GM19035 (cell line): ENCODE results near the gene ATP2A3.
"Not testable (repeated sequence)": the region's sequence is repeated elsewhere in the genome, so short reads cannot be mapped to it uniquely, and the experiment has no call there.

ENCODE experiments used
- ATAC-seq: cut with Tn5 transposase; IDR thresholded peaks from one replicate; pipeline ENCODE4 v1.9.1; 2021; ENCODE audit not compliant: unreplicated experiment

The ATP2A3 gene

DNA sequence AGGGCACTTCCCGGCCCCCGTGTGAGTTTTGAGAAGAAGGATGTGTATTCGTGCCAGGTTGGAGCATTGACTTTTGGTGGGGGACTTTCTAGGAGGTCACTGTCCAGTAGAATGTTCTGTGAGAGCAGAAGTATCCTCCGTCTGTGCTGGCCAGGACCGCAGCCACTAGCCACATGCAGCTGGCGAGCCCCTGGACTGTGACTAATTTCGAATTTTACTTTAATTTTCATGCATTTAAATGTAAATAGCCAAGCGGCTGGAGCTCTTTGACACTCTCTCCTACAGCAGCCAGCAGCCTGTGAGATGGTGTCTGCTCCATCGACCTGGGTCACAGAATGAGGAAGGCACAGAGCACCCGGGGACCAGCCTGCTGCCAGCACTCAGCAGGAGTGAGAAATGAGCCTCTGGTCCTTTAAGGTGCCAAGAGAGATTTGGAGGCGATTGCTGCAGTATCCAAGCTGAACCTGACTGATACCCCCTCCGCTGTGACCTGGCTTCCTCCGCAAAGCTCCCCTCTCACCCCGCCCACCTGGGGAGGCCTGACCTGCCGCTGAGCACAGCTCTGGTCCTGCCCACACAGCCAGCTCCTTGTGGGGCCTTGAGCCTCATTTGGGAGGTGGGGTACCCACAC, 7.8 kb downstream of the ATP2A3 start:
- no peak for ATAC-seq

DNA sequence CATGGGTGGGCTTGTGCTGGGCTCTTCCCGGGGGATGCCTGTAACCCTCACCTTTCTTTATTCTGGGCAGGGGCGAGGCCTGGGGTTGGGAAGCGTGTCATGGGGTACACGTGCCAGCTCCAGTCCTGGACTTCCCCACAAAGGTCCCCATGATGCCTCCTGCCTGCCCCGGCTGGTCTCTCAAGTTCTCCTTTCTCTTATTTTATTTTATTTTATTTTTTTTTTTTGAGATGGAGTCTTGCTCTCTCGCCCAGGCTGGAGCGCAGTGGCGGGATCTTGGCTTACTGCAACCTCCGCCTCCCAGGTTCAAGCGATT, 8.6 kb downstream of the ATP2A3 start:
- ATAC-seq, result no peak

DNA sequence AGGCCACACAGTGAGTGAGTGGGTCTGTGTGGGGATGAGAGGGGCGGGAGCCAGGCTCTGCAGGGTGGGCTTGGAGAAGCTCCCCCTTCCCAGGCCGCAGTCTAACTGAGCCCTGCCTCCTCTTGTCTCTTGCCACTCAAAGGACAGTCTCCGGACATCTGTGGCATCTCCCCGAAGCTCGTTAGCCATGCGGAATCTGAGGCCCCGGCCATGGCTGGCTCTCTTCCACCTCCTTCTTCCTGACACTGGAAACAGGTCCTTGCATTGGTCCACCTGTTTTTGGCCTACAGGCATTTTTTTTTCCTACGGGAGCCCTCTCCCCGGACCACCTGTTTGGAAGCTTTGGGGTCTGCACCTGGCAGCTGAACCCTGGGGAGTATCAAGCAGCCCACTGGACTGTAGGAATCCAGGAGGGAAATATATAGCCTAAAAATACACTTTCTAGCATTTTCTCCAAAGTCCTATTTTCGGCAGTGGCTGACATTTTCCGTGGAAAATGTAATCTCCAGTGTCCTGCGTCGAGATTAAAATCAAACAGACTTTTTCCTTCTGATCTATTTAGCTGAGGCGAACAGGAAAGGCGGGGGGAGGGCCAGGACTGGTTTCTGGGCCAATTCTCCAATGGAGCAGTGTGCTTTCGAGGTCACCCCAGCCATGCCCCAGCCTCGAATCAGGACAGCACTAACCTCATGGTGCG, 9.1 kb downstream of the ATP2A3 start:
- ATAC-seq, result no peak

DNA sequence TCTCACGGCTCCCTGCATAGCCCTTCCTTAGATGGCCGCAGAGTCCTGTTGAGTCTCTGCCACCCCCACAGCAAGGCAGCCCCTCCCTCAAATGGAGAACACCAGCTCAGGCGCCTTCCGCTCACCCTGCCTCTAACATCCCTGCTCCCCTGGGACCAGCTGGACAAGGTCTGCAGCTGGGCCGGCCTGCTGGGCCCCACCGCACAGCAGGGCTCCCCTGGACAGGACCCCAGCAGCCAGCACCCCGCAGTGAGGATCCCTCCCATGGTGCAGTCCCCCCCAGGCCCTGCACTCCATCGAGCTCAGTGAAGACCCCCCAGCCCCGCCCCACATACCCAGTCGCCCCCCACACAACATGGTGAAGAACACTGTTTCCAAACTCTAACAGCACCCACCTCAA, 10.2 kb downstream of the ATP2A3 start:
- no peak for ATAC-seq

DNA sequence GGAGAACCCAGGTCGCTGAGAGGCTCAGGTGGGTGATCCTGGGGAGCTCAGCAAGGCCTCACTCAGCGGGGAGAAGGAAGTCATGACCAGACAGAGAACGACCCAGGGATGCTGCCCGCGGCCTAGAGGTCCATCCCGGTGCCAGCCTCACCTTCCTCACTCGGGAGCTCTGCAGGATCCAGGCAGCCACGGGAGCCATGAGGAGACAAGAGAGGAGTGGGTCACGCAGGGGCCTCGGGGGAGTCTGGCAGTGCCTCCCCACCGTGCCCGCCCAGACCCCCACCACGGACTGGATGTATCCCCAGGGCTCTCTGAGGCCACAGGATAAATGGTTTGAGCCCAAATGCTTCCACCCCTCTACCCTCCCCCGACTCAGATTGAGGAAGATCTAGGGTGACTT, 10.7 kb downstream of the ATP2A3 start:
- no peak for ATAC-seq

DNA sequence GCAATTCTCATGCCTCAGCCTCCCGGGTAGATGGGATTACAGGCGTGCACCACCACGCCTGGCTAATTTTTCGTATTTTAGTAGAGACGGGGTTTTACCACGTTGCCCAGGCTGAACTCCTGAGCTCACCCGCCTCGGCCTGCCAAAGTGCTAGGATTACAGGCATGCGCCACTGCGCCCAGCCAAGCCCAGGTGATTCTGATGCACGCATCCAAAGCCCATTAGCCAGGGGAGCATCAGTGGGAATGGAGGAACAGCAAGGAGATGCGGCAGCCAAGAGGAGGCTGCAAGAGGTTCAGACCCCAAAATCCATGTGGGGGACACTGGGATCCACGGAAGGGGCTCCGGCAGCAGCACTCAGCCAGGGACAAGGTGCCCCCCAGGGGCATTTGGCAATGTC, 12.1 kb downstream of the ATP2A3 start:
- ATAC-seq, result no peak

DNA sequence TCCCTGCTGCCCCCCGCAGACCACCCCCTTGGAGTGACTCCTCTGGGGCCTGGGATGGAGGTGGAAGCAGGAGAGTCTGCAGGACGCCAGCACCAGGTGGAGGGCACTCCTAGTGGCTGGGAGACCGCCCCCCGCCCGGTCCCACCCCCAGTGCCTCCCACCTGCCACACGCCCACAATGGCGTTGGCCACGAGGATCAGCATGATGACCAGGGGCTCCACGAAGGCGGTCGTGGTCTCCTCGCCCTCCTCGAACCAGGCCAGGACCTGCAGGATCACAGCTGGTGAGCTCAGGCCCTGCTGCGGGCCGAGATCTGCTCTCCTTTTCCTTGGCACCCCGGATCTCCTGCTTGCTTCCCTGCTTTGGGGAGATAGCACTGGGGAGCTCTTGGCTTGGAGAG, 12.8 kb downstream of the ATP2A3 start:
- no peak for ATAC-seq

DNA sequence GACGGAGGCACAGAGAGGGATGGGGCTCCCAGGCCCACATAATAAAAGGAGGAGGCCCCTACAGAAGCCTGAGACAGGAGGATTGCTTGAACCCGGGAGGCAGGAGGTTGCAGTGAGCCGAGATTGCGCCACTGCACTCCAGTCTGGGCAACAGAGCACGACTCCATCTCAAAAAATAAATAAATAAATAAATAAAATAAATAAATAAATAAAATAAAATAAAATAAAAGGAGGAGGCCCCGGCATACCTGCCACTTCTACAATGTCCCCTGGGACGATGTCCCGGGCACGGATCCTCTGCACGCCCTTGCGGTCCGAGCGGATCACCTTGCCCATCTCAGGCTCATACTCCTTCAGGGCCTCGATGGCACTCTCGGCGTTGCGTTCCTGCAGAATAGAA, 13.2 kb downstream of the ATP2A3 start:
- ATAC-seq, result no peak

DNA sequence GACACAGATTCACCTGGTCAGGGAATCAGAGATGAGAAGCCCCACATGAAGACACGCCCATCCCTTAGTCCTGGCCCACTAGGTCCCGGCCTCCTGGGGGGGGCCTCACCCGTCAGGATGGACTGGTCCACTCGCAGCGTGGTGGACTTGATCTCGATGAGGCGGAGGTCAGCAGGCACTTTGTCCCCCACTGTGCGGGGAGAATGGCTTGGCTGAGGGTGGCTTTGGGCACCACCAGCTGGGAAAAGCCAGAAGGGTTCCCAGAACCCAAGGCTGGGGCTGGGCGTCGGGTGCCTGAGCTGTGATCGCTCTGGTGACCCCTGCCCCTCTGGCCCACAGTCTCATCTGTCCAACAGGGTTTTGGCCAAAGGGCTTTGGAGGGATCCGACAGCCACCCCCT, 13.7 kb downstream of the ATP2A3 start:
- ATAC-seq, result no peak

DNA sequence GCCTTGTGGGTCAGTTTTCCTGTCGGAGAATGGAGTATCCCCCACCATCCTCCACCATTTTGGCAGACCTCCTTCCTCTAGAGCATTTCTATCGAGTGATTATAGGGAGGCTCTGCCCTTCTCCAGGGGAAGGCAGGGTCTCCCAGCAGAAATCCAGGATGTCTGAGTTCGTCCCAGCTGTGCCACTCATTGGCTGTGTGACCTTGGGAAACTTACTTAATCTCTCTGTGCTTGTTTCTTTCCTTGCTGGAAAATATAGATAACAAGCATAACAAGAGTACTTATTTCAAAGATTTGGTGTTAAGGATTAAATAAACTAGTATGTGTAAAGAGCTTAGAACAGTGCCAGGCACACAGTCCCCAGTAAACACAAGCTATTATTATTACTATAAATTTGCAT, 14.8 kb downstream of the ATP2A3 start:
- no peak for ATAC-seq

DNA sequence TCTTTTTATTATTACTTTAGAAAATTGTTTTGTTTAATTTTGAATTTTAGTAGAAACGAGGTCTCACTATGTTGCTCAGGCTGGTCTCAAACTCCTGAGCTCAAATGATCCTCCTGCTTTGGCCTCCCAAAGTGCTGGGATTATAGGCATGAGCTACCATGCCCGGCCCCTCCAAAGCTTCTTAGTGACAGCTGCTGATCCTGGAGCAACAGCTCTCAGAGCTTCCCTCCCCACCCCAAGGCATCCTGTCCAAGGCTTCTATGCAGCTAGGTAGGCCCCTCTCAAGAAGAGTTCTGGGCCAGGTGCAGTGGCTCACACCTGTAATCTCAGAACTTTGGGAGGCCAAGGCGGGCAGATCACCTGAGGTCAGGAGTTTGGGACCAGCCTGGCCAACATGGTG, 15.7 kb downstream of the ATP2A3 start:
- ATAC-seq, result not testable (repeated sequence)

DNA sequence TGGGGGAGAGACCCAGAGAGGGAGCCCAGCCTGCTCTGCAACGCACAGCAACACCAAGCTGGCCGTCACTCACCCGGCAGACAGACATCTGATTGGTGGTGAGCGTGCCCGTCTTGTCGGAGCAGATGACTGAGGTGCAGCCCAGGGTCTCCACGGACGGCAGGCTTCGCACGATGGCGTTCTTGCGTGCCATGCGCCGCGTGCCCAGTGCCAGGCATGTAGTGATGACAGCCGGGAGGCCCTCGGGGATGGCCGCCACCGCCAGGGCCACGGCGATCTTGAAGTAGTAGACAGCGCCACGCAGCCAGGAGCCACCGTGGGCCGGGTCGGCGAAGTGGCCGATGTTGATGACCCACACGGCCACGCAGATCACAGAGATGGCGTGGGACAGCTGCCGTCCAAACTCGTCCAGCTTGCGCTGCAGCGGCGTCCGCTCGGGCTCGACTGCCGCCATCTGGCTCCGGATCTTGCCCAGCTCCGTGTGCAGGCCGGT, 16.9 kb downstream of the ATP2A3 start:
- ATAC-seq, result no peak

DNA sequence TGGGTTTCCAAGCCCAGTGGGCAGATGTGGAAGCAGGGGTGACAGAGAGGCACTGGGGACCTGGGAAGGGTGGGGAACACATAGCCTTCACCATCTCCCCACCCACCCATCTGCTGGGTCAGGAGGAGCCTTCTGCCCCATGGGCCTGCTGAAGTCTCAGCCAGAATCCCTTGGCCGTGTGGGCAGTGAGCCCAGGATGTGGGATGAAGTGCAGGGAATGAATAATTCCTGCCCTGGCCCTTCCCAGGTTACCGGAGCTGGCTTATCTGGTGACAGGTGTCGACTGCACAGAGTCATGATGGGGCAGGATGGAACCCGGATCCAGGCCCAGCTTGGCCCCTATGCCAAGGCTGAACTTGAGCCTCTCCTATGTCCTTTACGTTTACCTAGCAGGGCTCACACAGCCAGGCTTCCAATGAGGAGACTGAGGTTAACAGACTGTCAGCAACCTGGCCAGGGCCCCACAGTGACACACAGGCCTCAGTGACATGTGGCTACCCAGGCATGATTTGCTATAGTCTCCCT, 17.5 kb downstream of the ATP2A3 start:
- no peak for ATAC-seq

DNA sequence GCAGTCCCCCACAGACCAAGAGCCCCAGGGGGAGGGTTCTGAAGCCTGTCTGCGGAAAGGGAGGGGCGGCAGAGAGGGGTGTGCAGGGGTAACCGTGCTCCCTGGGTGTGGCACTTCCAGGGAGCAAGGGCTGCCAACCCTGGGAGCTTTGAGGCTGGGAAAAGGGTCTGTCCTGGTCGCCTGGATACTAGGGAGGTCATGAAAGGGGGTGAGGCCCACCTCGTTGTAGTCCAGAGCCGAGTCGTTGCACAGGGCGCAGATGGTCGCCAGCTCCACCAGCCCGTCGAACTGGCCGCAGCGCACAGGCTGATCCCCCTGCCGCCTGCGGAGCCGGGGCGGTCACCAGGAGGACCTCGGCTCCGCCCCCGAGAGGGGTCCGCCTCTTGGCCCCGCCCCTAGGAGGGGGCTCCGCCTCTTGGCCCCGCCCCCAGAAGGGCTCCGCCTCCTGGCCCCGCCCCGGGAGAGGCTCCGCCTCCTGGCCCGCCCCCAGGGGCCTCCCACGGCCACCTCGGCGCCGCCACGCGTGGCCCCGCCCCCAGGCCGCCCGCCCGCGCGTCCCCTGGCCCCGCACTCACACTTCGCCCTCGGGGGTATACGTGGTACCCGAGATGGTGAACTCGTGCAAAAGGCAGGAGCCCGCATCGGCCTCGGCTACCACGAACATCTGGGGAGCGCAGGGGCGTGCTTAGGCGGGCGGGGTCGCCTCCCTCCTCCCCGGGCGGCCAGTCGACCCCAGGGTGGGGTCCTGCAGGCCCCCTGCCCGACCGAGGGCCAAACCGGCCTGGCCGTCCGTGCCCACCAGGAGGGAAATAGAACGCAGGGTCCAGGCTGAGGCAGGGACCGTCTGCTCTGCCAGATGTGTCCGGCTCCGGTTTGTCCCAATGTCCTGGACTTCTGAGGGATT, 19.5 kb downstream of the ATP2A3 start:
- ATAC-seq, result no peak

DNA sequence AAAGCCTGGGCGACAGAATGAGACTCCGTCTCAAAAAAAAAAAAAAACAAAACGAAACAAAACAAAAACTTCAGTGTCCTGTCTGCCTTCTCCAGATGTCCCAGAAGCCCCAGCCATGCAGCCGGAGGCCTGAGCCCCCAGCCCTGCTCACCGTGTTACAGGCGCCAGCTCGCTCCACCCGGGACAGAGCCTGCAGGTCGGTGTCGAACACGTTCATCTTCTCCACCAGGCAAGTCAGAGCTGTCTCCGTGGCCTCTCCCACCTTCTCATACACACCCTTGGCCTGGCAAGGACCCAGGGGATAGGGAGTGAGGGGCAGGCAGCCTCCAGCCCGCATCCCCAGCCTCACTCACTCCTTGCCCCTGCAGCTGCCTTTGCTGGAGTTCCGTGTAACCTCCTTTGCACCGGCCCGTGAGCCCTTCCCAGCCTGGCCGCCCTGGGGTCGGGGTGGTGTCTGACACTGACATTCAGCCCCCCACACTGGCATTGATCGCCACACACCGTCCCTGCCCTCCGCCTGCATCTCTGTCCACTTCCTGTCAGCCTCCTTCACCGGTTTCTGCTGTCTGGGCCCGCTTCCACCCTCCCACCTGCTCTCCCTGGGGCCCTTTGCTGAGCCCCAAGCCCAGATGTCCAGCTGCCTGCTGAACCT, 20.9 kb downstream of the ATP2A3 start:
- ATAC-seq, result no peak

DNA sequence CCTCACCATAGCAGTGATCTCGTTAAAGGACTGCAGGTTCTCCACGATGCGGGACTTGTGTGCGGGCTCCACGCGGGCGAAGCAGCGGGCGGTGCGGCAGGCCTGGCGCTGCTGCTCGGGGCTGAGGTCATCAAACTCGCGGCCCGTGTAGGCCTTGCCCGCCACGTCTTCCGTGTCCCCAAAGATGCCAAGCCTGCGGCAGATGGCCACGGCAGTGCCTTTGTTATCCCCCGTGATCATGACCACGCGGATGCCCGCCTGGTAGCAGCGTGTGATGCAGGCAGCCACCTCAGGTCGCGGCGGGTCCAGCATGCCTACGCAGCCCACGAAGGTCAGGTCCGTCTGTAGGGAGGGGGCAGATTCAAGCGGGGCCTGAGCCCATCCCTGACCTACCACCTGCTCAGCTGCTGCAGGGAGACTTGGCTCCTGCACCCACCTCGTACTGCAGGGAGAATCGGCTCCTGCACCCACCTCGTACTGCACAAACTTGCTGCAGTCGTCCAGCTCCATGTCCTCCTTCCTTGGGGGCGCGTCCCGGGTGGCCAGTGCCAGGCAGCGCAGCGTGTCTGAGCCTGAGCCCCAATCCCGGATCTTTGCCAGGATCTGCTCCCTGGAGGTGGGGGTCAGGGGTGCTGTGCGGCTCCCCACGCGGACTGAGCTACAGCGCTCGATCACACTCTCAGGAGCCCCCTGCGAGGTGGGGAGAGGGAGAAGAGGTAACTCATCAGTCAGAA, 23.1 kb downstream of the ATP2A3 start:
- ATAC-seq, result no peak

DNA sequence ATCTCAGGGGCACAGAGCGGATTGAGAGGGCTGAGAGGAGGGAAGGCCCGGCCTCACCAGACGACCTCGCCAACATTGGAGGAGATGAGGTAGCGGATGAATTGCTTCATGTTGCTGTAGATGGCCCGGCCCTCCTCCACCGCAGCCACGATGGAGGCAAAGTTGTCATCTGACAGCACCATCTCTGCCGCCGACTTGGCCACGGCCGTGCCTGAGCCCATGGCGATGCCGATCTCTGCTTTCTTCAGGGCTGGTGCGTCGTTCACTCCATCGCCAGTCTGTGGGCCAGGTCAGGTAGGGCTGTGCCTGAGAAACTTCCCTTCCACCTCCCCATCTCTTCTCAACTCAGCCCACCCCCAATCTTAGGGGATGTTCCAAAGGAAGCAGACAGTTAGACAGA, 26.9 kb downstream of the ATP2A3 start:
- no peak for ATAC-seq

DNA sequence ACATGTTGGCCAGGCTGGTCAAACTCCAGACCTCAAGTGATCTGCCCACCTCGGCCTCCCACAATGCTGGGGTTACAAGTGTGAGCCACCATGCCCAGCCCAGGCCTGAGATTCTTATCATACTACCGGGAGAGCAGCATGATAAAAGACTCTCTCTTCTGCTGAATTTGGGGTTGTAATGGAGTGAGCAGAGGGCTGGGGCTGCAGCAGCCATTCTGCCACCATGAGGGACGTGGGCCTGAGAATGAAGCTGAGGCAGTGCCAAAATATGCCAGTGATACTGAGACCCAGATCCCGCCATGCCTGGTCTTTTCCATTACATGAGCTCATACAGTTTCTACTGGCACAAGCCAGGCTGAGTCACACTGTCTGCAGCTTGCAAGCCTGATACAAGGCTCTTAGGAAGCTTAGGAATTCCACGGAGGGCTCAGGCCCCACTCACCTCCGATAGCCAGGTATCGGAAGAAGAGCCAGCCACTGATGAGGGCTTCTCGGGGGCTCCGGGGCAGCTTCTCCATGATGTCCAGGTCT, 28.3 kb downstream of the ATP2A3 start:
- ATAC-seq, result no peak

DNA sequence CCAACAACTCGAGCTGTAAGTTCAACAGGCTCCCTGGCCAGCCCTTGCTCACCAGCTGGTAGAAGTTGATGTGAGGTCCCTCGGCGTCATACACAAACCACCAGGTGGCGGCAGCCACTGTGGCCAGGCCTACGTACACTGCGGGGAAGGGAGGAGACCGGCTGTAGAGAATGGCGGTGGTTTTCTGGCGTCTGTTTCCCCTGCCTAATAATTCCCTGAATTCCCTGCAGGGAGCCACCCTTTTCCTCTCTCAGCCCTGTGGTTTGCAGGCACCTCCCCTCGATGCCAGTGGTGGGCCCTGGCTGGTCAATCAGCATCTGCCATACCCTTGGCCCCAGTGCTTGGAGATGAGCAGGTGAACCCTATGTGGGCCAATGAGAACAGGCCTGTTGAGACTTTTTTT, 29.1 kb downstream of the ATP2A3 start:
- ATAC-seq, result no peak

DNA sequence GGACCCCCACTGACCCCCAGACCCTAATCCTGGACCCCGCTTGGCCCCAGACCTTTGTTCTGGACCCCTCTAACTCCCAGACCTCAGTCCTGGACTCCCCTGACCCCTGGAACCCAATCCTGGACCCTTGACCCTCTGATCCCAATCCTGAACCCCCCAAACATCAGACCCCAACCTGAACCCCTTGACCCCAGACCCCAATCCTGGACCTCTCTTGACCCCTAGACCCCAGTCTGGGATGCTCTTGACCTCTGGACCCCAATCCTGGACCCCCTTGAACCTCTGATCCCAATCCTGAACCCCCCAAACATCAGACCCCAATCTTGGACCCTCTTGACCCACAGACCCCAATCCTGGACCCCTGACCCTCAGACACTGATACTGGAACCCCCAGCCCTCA, 34.5 kb downstream of the ATP2A3 start:
- ATAC-seq, result no peak
